NT2/D1 (cell line): ENCODE measurements around the gene REC8.

Experiments used
- SUZ12 ChIP-seq: IDR thresholded peaks from 2 replicates; pipeline ENCODE4 v1.6.1; 2011; ENCODE audit not compliant: insufficient read length, insufficient read depth; ENCODE audit errors: extremely low read depth
- YY1 ChIP-seq: IDR thresholded peaks from 2 replicates; pipeline ENCODE4 v1.6.1; 2011; ENCODE audit not compliant: insufficient read length, insufficient read depth

- no peak for TF ChIP-seq SUZ12
- TF ChIP-seq YY1: no peak
Measured at GRCh38 chr14:24122416-24122815, 49.5 kb upstream of the REC8 start.
